Measurements from ENCODE around the gene KREMEN2. TPM values are rescaled to one million over a fixed set of nuclear protein-coding genes. Genes with fewer than 3 reads are reported as not detected.

Gene KREMEN2
- total and polyA plus RNA-seq, 2 of the 13 experiments (the other 11 are each of a cell fraction or from before 2014, with no cell fraction given), result 0.48 to 1.2 TPM

- TF ChIP-seq ZNF343 (CRISPR knock-in tag; IDR thresholded peaks at IDR 0.05), result no peak
- TF ChIP-seq ZNF563 (CRISPR knock-in tag; IDR thresholded peaks at IDR 0.05), result no peak
- peak; percentile 59 for TF ChIP-seq DR1 (CRISPR knock-in tag; IDR thresholded peaks at IDR 0.05)
- TF ChIP-seq U2AF2 (IDR thresholded peaks at IDR 0.05; ENCODE audit: low read depth, low read length), result no peak
- no peak for TF ChIP-seq ZNF562 (CRISPR knock-in tag; IDR thresholded peaks at IDR 0.05; ENCODE audit: borderline replicate concordance)
- TF ChIP-seq ZNF776 (CRISPR knock-in tag; IDR thresholded peaks at IDR 0.05), result peak; percentile 44; the same call in 1 of the 2 replicates
- TF ChIP-seq, protein P1, sequence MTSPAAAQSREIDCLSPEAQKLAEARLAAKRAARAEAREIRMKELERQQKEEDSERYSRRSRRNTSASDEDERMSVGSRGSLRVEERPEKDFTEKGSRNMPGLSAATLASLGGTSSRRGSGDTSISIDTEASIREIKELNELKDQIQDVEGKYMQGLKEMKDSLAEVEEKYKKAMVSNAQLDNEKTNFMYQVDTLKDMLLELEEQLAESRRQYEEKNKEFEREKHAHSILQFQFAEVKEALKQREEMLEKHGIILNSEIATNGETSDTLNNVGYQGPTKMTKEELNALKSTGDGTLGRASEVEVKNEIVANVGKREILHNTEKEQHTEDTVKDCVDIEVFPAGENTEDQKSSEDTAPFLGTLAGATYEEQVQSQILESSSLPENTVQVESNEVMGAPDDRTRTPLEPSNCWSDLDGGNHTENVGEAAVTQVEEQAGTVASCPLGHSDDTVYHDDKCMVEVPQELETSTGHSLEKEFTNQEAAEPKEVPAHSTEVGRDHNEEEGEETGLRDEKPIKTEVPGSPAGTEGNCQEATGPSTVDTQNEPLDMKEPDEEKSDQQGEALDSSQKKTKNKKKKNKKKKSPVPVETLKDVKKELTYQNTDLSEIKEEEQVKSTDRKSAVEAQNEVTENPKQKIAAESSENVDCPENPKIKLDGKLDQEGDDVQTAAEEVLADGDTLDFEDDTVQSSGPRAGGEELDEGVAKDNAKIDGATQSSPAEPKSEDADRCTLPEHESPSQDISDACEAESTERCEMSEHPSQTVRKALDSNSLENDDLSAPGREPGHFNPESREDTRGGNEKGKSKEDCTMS (CRISPR knock-in tag; conservative IDR thresholded peaks at IDR 0.05), result no peak
- no peak for TF ChIP-seq NFYB (CRISPR knock-in tag; IDR thresholded peaks at IDR 0.05)
- TF ChIP-seq CAMTA2 (CRISPR knock-in tag; IDR thresholded peaks at IDR 0.05; ENCODE audit: borderline replicate concordance), result no peak; the same call in 1 of the 2 replicates
- no peak for TF ChIP-seq MAFG (CRISPR knock-in tag; IDR thresholded peaks at IDR 0.05)
- no peak for TF ChIP-seq ZNF644 (CRISPR knock-in tag; IDR thresholded peaks at IDR 0.05; ENCODE audit: low read depth)
- TF ChIP-seq ZNF432 (CRISPR knock-in tag; IDR thresholded peaks at IDR 0.05; ENCODE audit: borderline replicate concordance), result 0 out of 2 replicates have a peak, but pooled peaks have one; percentile 69
- TF ChIP-seq SP2 (CRISPR knock-in tag; IDR thresholded peaks at IDR 0.05), result no peak
- TF ChIP-seq EED (CRISPR knock-in tag; IDR thresholded peaks at IDR 0.05), result no peak
- TF ChIP-seq HOXA9 (CRISPR knock-in tag; IDR thresholded peaks at IDR 0.05; ENCODE audit: borderline replicate concordance), result no peak
- TF ChIP-seq ZBTB7B (CRISPR knock-in tag; IDR thresholded peaks at IDR 0.05), result peak; percentile 78
- no peak for TF ChIP-seq STAT6 (CRISPR knock-in tag; IDR thresholded peaks at IDR 0.05; ENCODE audit: borderline replicate concordance)
- TF ChIP-seq GATA4 (IDR thresholded peaks at IDR 0.05; ENCODE audit: borderline replicate concordance, low read depth), result no peak
- no peak for TF ChIP-seq MAFK (conservative IDR thresholded peaks at IDR 0.05 in 1 of 2, IDR thresholded peaks at IDR 0.05 in 1 of 2; ENCODE audit: low read length in 2 of 2)
- peak; percentile 49; the same call in 1 of the 2 replicates for TF ChIP-seq THAP11 (CRISPR knock-in tag; IDR thresholded peaks at IDR 0.05)
- no peak for TF ChIP-seq STAT5B (CRISPR knock-in tag; IDR thresholded peaks at IDR 0.05)
- TF ChIP-seq, protein P2, sequence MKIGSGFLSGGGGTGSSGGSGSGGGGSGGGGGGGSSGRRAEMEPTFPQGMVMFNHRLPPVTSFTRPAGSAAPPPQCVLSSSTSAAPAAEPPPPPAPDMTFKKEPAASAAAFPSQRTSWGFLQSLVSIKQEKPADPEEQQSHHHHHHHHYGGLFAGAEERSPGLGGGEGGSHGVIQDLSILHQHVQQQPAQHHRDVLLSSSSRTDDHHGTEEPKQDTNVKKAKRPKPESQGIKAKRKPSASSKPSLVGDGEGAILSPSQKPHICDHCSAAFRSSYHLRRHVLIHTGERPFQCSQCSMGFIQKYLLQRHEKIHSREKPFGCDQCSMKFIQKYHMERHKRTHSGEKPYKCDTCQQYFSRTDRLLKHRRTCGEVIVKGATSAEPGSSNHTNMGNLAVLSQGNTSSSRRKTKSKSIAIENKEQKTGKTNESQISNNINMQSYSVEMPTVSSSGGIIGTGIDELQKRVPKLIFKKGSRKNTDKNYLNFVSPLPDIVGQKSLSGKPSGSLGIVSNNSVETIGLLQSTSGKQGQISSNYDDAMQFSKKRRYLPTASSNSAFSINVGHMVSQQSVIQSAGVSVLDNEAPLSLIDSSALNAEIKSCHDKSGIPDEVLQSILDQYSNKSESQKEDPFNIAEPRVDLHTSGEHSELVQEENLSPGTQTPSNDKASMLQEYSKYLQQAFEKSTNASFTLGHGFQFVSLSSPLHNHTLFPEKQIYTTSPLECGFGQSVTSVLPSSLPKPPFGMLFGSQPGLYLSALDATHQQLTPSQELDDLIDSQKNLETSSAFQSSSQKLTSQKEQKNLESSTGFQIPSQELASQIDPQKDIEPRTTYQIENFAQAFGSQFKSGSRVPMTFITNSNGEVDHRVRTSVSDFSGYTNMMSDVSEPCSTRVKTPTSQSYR (CRISPR knock-in tag; IDR thresholded peaks at IDR 0.05; ENCODE audit: borderline replicate concordance), result peak; percentile 27; the same call in 1 of the 2 replicates
Observed at GRCh38 chr16:2969545-2970521, 5.8 kb downstream of the KREMEN2 start (continued).

Data from HepG2 (cell line).